Epithelial cell of proximal tubule (primary cell): ENCODE measurements around the gene ZNF354B. TPM values are rescaled to one million over a fixed set of nuclear protein-coding genes. Genes with fewer than 3 reads are reported as not detected.

Source experiments
- DNase-seq: peaks from one replicate; pipeline ENCODE4 v3.0.0-alpha.2; 2011; ENCODE audit warnings: low read depth
- H3K4me3 ChIP-seq: 2 replicates; pipeline ENCODE4 v1.5.1; 2011; ENCODE audit warnings: low read depth, mild to moderate bottlenecking, low read length
- total RNA-seq: library from RNA; depleted of rRNA; stranded (reverse); fragments of >200 nt; gene quantifications from 2 replicates; pipeline ENCODE4 v1.2.3, GENCODE V29; 2015
- TF ChIP-seq, protein P1 (sequence below): conservative IDR thresholded peaks from 2 replicates; pipeline ENCODE4 v1.5.1; 2012; ENCODE audit warnings: low read depth, mild to moderate bottlenecking, low read length

The ZNF354B gene
- 3.5 and 3.7 TPM in 2 replicates for total RNA-seq

DNA sequence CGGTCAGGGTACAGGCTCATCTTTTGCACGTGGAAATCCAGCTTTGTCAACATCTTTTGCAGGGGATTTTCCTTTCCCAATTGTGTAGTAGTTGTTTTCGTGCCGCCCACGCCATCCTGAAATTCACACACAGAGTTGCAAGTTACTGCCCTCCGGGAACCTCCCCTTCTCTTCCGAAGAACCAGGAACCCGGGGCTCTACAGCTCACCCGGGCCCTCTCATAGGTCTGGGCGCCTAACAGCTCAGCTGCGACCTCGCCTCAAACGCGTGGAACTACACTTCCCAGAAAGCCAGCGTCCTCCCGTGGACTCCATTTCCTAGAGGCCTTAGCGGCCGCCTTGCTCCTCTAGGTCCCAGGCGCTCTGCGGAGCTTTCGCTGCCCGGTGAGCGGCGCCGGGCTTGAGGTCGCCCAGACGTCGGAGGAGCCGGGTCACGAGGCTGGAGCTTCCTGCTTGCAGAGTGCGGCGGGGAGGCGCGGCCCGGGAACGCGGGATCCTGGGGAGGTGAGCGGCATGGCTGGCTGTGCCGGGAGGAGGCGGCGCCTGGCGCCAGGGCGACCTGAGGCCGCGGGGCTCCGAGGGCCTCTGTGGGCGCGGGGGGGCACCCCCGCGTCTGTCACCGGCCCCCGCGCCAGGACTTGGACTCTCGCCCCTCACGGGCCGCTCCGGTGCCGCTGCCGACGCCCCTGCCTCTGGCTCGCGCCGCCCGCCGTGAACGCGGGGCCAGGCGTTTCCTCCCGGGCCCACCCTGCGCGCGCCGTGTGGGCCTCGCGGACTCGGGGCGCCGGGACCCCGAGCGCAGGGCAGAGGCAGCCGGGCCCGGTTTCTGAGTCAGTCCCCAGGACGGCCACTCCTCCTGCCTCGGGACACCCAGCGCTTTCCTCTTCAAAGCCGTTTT lies at the start of gene ZNF354B:
Gene ZNF354B, plus strand, starts transcription at position 329 of the 897 bp plus-strand sequence. CDS start 1,095 bp downstream, outside the sequence.
- DNase-seq, result peak; percentile 69
- peak within 1 kb of the TSS; percentile 70 for H3K4me3 ChIP-seq
- TF ChIP-seq, protein P1, sequence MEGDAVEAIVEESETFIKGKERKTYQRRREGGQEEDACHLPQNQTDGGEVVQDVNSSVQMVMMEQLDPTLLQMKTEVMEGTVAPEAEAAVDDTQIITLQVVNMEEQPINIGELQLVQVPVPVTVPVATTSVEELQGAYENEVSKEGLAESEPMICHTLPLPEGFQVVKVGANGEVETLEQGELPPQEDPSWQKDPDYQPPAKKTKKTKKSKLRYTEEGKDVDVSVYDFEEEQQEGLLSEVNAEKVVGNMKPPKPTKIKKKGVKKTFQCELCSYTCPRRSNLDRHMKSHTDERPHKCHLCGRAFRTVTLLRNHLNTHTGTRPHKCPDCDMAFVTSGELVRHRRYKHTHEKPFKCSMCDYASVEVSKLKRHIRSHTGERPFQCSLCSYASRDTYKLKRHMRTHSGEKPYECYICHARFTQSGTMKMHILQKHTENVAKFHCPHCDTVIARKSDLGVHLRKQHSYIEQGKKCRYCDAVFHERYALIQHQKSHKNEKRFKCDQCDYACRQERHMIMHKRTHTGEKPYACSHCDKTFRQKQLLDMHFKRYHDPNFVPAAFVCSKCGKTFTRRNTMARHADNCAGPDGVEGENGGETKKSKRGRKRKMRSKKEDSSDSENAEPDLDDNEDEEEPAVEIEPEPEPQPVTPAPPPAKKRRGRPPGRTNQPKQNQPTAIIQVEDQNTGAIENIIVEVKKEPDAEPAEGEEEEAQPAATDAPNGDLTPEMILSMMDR, result peak; percentile 11

- TF ChIP-seq, protein P1, result no peak
- peak overlapping the region; percentile 26 for H3K4me3 ChIP-seq
- no peak for DNase-seq
These were observed 42.2 kb upstream of the ZNF354B start for GRCh38 chr5:178817506-178817905.

DNA sequence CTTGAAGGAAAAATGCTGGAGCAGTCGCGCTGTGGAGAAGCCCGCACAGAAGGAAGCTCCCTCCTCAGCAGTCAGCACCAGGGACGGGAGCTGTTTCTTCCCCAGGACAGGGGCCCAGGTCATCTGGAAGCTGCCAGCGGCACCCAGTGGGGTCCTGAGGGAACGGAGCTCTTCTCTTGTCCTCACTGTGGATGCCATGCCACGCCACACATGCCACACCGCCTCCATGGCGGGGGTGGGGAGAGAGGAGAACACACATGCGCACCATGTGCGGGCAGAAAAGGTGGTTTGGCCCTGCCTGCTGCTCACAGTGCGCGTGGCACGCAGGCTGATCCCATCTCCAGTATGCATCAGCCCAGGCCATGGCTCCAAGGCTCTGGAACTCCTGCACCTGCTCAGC lies 41.7 kb upstream of the ZNF354B start:
- TF ChIP-seq, protein P1, result no peak
- H3K4me3 ChIP-seq, result no peak overlapping the region
- no peak for DNase-seq

GRCh38 chr5:178820001-178820400 lies 39.8 kb upstream of the ZNF354B start:
- TF ChIP-seq, protein P1, result no peak
- no peak for DNase-seq
- no peak overlapping the region for H3K4me3 ChIP-seq

- TF ChIP-seq, protein P1, result no peak
- no peak for DNase-seq
These were observed 34.3 kb upstream of the ZNF354B start for GRCh38 chr5:178825444-178825843.

DNA sequence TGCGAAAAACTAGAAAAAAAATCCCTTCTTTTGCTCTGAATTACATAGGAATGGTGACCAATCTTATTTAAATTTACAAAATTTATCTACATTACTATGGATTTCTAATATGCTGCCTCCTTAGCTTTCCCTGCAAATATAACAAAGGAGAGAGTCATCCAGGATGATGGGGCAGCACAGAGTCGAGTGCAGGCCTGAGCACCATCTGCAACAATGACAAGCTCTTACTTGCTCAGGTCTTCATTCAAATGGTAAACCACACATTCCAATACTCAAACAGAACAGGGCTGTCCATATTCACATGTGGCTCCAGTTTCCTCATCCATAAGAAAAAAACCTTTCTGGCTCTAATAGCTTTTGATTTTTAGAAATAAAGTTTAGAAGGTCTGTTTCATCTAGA lies 33.5 kb upstream of the ZNF354B start:
- no peak for DNase-seq
- no peak overlapping the region for H3K4me3 ChIP-seq
- TF ChIP-seq, protein P1, result no peak

More at GRCh38 chr5:178825444-178825843, 34.3 kb upstream of the ZNF354B start:
- H3K4me3 ChIP-seq, result no peak overlapping the region

DNA sequence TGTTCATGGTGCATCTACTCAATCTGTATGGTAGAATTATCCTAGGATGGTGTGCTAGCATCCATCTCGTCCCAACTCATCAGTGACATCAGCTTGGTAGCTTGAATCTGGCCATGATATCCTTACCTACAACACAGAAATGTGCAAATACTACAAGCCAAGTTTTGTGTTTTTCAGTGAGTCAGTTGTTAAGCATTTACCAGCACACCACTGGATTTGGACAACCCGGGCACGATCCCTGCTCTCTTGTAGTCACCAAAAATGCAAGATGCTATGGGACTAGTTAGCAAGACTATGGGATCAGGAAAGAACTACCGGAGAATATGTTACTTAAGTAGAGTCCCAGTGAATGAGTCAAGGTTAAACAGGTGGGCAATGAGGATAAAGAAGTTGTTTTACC lies 32.1 kb upstream of the ZNF354B start:
- DNase-seq, result no peak
- H3K4me3 ChIP-seq, result no peak overlapping the region
- TF ChIP-seq, protein P1, result no peak
